Measurements from ENCODE around the gene MLXIPL. TPM values are rescaled to one million over a fixed set of nuclear protein-coding genes. Genes with fewer than 3 reads are reported as not detected.

The MLXIPL gene
- total and polyA plus RNA-seq, 5 donors from 2014 or later, result not detected

DNA sequence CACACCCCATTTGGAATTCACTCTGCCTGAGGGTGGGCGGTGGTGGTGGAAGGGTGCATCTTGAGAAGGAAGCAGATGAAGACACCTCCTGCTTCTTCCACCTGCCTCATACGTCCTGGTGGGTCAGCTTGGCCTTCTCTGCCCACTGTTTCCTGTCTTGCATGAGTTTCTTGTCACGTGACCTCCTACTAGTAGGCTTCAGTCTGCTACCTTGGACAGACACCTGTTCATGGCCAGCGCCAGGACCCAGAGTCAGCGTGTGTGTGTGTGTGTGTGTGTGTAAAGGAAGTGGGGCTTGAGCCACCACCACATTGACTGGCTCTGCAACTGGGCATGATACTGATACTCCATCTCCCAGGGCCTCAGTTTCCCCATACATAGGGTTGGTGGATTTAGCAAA is 26.2 kb upstream of the MLXIPL start:
- no peaks in the 10 kb centered on the region for H3K9me3 ChIP-seq (ENCODE audit: control insufficient read depth in 2 of 2, low read length in 2 of 2)
- H3K4me1 Mint-ChIP-seq, result peaks cover 0 to 11% (median 0%) of the 10 kb centered on the region in 4 donors
- H3K4me3 Mint-ChIP-seq, result no peak overlapping the region

DNA sequence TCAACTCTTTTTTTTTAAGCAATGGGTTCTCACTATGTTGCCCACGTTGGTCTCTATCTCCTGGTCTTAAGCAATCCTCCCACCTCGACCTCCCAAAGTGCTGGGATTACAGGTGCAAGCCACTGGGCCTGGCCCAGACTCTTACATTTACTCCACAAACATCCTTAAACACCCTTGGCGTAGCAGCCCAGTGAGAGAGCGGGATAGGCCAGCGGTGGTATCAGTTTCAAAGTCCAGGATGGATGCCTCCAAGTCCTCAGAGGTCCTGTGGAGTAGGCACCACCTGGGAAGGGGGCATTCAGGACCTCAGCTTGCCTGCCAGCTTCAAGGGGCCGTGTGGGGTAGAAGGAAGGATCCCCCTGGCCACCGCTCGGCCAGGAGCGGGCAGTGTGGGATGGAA is 25.3 kb upstream of the MLXIPL start:
- H3K9me3 Mint-ChIP-seq, result peaks cover 0 to 2% (median 0%) of the 10 kb centered on the region in 7 donors
- H3K27me3 ChIP-seq (ENCODE audit: control insufficient read depth, insufficient read depth, low read length), result peaks cover 11% of the 10 kb centered on the region
- no peaks in the 10 kb centered on the region for H3K36me3 Mint-ChIP-seq
- H3K27ac Mint-ChIP-seq, result peak overlapping the region in 1 of 3 donors; percentile 84
- no peak overlapping the region for H3K4me3 ChIP-seq (ENCODE audit: low read depth, low read length)
- H3K9me3 ChIP-seq (ENCODE audit: control insufficient read depth in 2 of 2, low read length in 2 of 2), result no peaks in the 10 kb centered on the region
- peaks cover 5% of the 10 kb centered on the region for H3K4me1 ChIP-seq (ENCODE audit: control insufficient read depth, insufficient read depth, low read length, poor library complexity, severe bottlenecking)
- no peak overlapping the region for H3K27ac ChIP-seq (ENCODE audit: insufficient read depth, low read length, poor library complexity, severe bottlenecking)
- peak overlapping the region in 1 of 4 donors; percentile 59 for H3K4me3 Mint-ChIP-seq
- H3K27me3 Mint-ChIP-seq, result peaks cover 63% of the 10 kb centered on the region
- ATAC-seq (ENCODE audit: low read depth in 2 of 2) (no peak), DNase-seq (no peak)
- H3K4me1 Mint-ChIP-seq, result peaks cover 0 to 11% (median 0%) of the 10 kb centered on the region in 4 donors
- H3K36me3 ChIP-seq (ENCODE audit: control insufficient read depth, insufficient read depth, low read length), result no peaks in the 10 kb centered on the region

More for the DNA sequence above, 26.2 kb upstream of the MLXIPL start:
- Histone ChIP-seq H3K36me3 (ENCODE audit: control insufficient read depth, insufficient read depth, low read length) (no peaks in the 10 kb centered on the region), H3K27ac (ENCODE audit: insufficient read depth, low read length, poor library complexity, severe bottlenecking) (no peak overlapping the region), H3K4me3 (ENCODE audit: low read depth, low read length) (no peak overlapping the region), H3K27me3 (ENCODE audit: control insufficient read depth, insufficient read depth, low read length) (peaks cover 11% of the 10 kb centered on the region), H3K4me1 (ENCODE audit: control insufficient read depth, insufficient read depth, low read length, poor library complexity, severe bottlenecking) (peaks cover 5% of the 10 kb centered on the region)
- no peak for DNase-seq
- Mint-ChIP-seq H3K27ac (no peak overlapping the region), H3K9me3 (peaks cover 0 to 2% (median 0%) of the 10 kb centered on the region in 7 donors), H3K36me3 (no peaks in the 10 kb centered on the region), H3K27me3 (peaks cover 54% of the 10 kb centered on the region)
- no peak for ATAC-seq (ENCODE audit: low read depth in 2 of 2)

DNA sequence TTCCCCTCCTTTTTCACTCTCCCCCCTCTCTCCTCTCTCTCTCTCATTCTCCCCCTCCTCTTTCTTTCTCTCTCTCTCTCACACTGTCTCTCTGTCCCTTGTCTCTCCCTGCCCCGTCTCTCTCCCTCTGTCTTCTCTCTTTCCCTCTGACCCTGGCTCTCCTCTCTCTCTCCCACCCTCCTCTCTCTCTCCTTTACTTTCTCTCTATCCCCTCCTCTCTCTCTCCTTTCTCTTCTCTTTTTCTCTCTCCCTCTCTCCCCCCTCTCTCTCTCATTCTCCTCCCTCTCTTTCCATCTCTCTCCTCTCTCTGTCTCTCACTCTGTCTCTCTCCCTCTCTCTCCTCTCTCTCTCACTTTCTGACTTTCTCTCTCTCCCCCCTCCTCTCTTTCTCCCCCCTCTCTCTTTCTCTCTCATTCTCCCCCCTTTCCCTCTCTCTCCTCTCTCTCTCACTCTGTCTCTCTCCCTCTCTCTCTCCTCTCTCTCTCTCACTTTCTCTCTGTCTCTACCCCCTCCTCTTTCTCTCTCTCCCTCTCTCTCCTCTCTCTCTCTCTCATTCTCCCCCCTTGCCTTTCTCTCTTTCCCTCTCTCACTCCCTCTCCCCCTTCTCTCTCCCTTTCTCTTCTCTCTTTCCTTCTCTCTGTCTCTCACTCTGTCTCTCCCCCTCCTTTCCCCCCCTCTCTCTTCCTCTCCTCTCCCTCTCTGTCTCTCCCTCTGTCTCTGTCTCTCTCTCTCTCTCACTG is 24.4 kb upstream of the MLXIPL start:
- Mint-ChIP-seq H3K9me3 (peaks cover 0 to 2% (median 0%) of the 10 kb centered on the region in 7 donors), H3K27me3 (peaks cover 65% of the 10 kb centered on the region), H3K36me3 (no peaks in the 10 kb centered on the region), H3K4me3 (peak overlapping the region in 1 of 4 donors; percentile 22), H3K4me1 (peaks cover 0 to 11% (median 0%) of the 10 kb centered on the region in 4 donors), H3K27ac (no peak overlapping the region)
- H3K27me3 ChIP-seq (ENCODE audit: control insufficient read depth, insufficient read depth, low read length), result peaks cover 11% of the 10 kb centered on the region
- ATAC-seq (ENCODE audit: low read depth in 2 of 2) (no peak), DNase-seq (no peak)
- no peak overlapping the region for H3K27ac ChIP-seq (ENCODE audit: insufficient read depth, low read length, poor library complexity, severe bottlenecking)
- no peaks in the 10 kb centered on the region for H3K36me3 ChIP-seq (ENCODE audit: control insufficient read depth, insufficient read depth, low read length)
- H3K9me3 ChIP-seq (ENCODE audit: control insufficient read depth in 2 of 2, low read length in 2 of 2), result no peaks in the 10 kb centered on the region
- peaks cover 5% of the 10 kb centered on the region for H3K4me1 ChIP-seq (ENCODE audit: control insufficient read depth, insufficient read depth, low read length, poor library complexity, severe bottlenecking)
- no peak overlapping the region for H3K4me3 ChIP-seq (ENCODE audit: low read depth, low read length)

DNA sequence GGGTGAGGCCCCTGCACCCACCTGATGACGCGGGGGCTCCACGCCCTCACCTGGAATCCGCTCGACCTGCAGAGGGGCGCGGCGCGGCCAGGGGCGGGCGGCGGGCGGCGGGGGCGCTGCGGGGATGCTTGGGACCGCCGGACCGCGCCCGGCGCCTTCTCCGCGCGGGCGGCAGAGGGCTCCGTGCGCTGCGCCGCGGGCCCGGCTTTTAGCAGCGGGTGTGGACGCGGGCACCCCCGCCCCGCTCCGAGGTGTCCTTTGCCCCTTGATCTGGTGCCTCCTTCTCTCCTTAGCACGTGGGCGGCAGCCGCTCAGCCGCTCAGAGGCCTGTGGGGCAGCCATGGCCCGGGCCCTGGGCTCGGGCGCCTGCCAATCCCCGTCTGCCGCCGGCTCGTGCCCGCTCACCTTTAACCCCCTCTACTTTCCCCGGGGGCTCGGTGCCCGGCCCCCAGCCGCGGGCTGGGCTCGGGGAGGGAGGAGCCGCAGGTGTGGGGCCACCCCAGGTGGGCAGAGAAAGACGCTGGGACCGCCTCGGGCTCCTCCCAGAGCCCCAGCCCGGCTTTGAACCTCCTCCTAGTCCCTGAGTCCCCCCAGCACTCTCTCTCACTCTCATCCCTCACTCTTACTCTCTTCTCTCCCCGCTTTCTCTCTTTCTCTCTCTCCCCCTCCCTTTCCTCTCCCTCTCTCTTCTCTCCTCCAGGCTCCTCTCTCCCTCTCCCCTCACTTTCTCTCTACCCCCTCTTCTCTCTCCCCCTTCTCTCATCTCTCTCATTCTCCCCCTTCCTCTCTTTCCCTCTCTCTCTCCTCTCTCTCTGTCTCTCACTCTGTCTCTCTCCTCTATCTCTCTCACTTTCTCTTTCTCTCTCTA is 23.6 kb upstream of the MLXIPL start:
- H3K4me1 ChIP-seq (ENCODE audit: control insufficient read depth, insufficient read depth, low read length, poor library complexity, severe bottlenecking), result peaks cover 5% of the 10 kb centered on the region
- no peaks in the 10 kb centered on the region for H3K9me3 ChIP-seq (ENCODE audit: control insufficient read depth in 2 of 2, low read length in 2 of 2)
- Mint-ChIP-seq H3K36me3 (no peaks in the 10 kb centered on the region), H3K27ac (peak overlapping the region in 1 of 3 donors; percentile 26), H3K4me3 (peak overlapping the region in 1 of 4 donors; percentile 41), H3K4me1 (peaks cover 0 to 11% (median 0%) of the 10 kb centered on the region in 4 donors), H3K9me3 (peaks cover 0 to 2% (median 0%) of the 10 kb centered on the region in 7 donors), H3K27me3 (peaks cover 58% of the 10 kb centered on the region)
- DNase-seq (peak in 2 of 3 donors; percentile 13), ATAC-seq (ENCODE audit: low read depth in 2 of 2) (peak; percentile 67 to 68)
- H3K27ac ChIP-seq (ENCODE audit: insufficient read depth, low read length, poor library complexity, severe bottlenecking), result no peak overlapping the region
- H3K4me3 ChIP-seq (ENCODE audit: low read depth, low read length), result no peak overlapping the region
- peaks cover 11% of the 10 kb centered on the region for H3K27me3 ChIP-seq (ENCODE audit: control insufficient read depth, insufficient read depth, low read length)
- no peaks in the 10 kb centered on the region for H3K36me3 ChIP-seq (ENCODE audit: control insufficient read depth, insufficient read depth, low read length)

DNA sequence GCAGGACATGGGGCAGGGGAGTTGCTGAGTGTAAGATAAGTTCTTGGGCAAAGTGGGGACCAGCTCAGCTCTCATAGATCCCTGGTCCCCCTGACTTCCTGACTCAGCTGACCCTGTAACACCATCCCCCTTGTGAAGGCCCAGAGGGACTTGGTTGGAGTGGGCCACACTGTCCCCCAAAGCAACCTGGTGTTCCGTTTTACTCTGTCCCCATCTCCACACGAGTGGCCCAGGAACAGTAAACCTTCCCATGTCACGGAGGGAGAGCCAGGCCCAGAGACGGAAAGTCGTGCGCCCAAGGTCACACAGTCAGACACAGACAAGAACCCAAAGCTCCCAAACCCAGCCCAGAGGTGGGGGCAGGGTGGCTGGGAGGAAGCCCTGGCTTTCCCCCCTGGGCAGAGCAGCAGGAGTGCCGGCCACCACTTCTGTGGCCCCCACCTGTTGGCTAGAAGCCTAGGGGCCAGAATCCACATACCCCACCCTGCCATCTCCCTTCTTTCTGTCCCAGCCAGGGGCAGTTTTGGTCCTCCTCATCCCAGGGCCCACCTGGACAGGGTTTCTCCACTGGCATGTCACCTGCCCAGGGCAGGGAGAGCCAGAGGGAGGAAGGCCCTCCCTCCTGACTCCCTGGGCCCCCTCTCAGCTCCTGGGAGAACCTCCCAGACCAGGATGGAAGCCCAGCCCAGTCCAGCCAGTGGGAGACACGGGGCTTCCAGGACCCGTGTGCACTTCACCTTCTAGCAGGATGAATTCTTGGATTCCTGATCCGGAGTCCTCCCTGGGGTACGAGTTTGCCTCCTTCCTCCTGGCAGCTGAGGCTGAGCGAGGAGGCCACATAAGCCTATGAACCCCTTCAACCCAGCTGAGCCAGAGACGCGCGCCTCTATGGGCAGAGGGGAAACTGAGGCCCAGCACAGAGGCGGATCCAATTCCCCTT is 22.7 kb upstream of the MLXIPL start:
- ATAC-seq (ENCODE audit: low read depth in 2 of 2) (no peak), DNase-seq (no peak)
- Histone ChIP-seq H3K36me3 (ENCODE audit: control insufficient read depth, insufficient read depth, low read length) (no peaks in the 10 kb centered on the region), H3K4me1 (ENCODE audit: control insufficient read depth, insufficient read depth, low read length, poor library complexity, severe bottlenecking) (peaks cover 5% of the 10 kb centered on the region), H3K27ac (ENCODE audit: insufficient read depth, low read length, poor library complexity, severe bottlenecking) (no peak overlapping the region), H3K27me3 (ENCODE audit: control insufficient read depth, insufficient read depth, low read length) (peaks cover 11% of the 10 kb centered on the region), H3K4me3 (ENCODE audit: low read depth, low read length) (no peak overlapping the region), H3K9me3 (ENCODE audit: control insufficient read depth in 2 of 2, low read length in 2 of 2) (no peaks in the 10 kb centered on the region)
- H3K27me3 Mint-ChIP-seq, result peaks cover 61% of the 10 kb centered on the region
- H3K36me3 Mint-ChIP-seq, result no peaks in the 10 kb centered on the region
- H3K27ac Mint-ChIP-seq, result no peak overlapping the region
- H3K4me1 Mint-ChIP-seq, result peaks cover 0 to 11% (median 0%) of the 10 kb centered on the region in 4 donors
- peaks cover 0 to 3% (median 0%) of the 10 kb centered on the region in 7 donors for H3K9me3 Mint-ChIP-seq
- H3K4me3 Mint-ChIP-seq, result peak overlapping the region in 2 of 4 donors; percentile 22 to 68

DNA sequence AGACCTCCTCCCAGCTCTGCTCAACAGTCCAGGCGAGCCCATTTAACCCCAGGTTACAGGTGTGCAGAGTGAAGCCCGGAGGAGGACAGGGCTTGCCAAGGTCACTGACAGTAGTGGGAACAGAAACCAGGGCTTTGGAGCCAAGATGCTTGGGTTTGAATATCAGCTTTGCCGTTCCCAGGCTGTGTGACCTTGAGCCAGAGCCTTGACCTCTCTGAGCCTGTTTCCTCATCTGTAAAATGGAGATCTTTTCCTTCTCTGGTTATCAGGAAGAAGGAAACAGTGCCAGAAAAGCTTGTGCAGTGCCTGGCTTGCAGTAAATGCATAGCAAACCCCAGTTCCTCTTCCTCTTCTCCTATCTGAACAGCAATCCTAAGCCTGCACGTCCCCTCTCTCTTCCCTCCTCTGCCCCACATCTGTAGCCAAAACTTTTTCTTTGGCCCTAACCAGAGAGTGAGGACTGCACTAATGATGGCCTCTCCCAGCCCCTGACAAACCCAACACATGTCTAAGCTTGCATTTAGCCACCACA is 21.4 kb upstream of the MLXIPL start:
- Mint-ChIP-seq H3K9me3 (peaks cover 0 to 7% (median 0%) of the 10 kb centered on the region in 7 donors), H3K27ac (no peak overlapping the region), H3K27me3 (peaks cover 51% of the 10 kb centered on the region), H3K4me1 (peaks cover 0 to 11% (median 0%) of the 10 kb centered on the region in 4 donors), H3K36me3 (no peaks in the 10 kb centered on the region), H3K4me3 (no peak overlapping the region)
- Histone ChIP-seq H3K9me3 (ENCODE audit: control insufficient read depth in 2 of 2, low read length in 2 of 2) (peaks cover 6% of the 10 kb centered on the region in 2 experiments), H3K4me1 (ENCODE audit: control insufficient read depth, insufficient read depth, low read length, poor library complexity, severe bottlenecking) (peaks cover 5% of the 10 kb centered on the region), H3K27me3 (ENCODE audit: control insufficient read depth, insufficient read depth, low read length) (peaks cover 11% of the 10 kb centered on the region), H3K27ac (ENCODE audit: insufficient read depth, low read length, poor library complexity, severe bottlenecking) (no peak overlapping the region), H3K36me3 (ENCODE audit: control insufficient read depth, insufficient read depth, low read length) (no peaks in the 10 kb centered on the region), H3K4me3 (ENCODE audit: low read depth, low read length) (no peak overlapping the region)
- DNase-seq (no peak), ATAC-seq (ENCODE audit: low read depth in 2 of 2) (no peak)
